HG03521 (cell line): ENCODE measurements around the gene KRTAP4-11.
"Not testable (repeated sequence)": the region's sequence is repeated elsewhere in the genome, so short reads cannot be mapped to it uniquely, and the experiment has no call there.

ENCODE experiments used
- ATAC-seq: cut with Tn5 transposase; IDR thresholded peaks from one replicate; pipeline ENCODE4 v1.9.1; 2021; ENCODE audit warnings: mild to moderate bottlenecking, moderate library complexity; ENCODE audit not compliant: unreplicated experiment

The KRTAP4-11 gene

GRCh38 chr17:41088760-41089352, 29.3 kb downstream of the KRTAP4-11 start:
- ATAC-seq = not testable (repeated sequence)

GRCh38 chr17:41084100-41084856, 33.9 kb downstream of the KRTAP4-11 start, which contains the start of gene KRTAP4-7:
TSS of gene KRTAP4-7 (plus strand) at chr17:41084150. CDS start at chr17:41084207, 57 bp downstream.
- not testable (repeated sequence) for ATAC-seq

GRCh38 chr17:41083427-41083826, 34.7 kb downstream of the KRTAP4-11 start:
- not testable (repeated sequence) for ATAC-seq

GRCh38 chr17:41082626-41083025, 35.5 kb downstream of the KRTAP4-11 start:
- no peak for ATAC-seq

- ATAC-seq = no peak
These were observed 41.4 kb downstream of the KRTAP4-11 start for GRCh38 chr17:41076788-41077187.

- ATAC-seq = no peak
These were observed 44.5 kb downstream of the KRTAP4-11 start for GRCh38 chr17:41073676-41074075.

- ATAC-seq = no peak
These were observed 46.4 kb downstream of the KRTAP4-11 start for GRCh38 chr17:41071606-41072360.

GRCh38 chr17:41069031-41069430, 49.1 kb downstream of the KRTAP4-11 start:
- no peak for ATAC-seq

- ATAC-seq = no peak
These were observed 50.9 kb downstream of the KRTAP4-11 start for GRCh38 chr17:41067281-41067680.
